NCI-H2196 treated with DMSO at 0.1 percent for 48 hours (cell line): ENCODE data around the gene ANAPC13.

Experiments
- DNase-seq: peaks from one replicate; lab custom pipeline; 2025; ENCODE audit not compliant: unreplicated experiment; lab: John Stamatoyannopoulos, UW

ANAPC13 gene

GRCh38 chr3:134457376-134458074, 28.3 kb downstream of the ANAPC13 start:
- no peak for DNase-seq

- no peak for DNase-seq
These were observed 32.2 kb downstream of the ANAPC13 start for GRCh38 chr3:134453631-134454030.

DNA sequence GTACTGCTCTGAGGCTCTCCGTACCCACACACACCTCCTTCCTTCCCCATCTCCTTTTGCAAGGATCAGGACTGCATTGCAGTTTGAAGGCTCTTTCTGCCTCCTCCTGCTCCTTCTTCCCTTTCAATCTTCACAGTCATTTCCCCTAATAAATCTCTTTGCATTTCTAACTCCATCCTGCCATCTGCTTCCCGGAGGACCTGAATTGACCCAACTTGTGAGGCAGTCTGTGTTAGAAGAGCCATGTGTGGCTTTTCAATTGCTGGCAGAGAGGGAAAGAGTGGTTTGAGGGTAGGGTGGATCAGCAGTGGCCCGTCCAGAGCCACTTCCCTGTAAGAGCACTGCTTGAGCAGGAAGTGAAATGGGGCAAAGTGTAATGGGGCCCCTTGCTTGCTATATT, 35.8 kb downstream of the ANAPC13 start:
- DNase-seq, result no peak

DNA sequence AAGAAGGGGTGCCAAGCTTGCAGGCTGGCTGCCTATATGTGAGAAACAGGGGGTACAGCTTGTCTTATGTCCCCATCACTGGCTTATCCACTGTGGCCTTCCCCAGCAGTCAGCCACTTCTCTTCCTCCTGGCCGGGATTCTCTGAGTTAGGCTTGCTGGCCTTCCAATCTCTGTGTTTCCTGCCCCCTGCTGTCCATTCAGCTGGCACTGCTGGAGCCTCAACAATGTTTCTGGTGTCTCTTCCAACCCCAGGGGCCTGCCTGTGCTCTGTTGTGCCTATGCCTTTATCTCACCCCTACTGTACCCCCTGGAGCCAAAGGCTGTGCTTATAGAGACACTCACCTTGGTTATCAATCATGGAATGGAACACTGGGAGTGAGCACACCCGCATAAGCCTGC, 36.5 kb downstream of the ANAPC13 start:
- no peak for DNase-seq

DNA sequence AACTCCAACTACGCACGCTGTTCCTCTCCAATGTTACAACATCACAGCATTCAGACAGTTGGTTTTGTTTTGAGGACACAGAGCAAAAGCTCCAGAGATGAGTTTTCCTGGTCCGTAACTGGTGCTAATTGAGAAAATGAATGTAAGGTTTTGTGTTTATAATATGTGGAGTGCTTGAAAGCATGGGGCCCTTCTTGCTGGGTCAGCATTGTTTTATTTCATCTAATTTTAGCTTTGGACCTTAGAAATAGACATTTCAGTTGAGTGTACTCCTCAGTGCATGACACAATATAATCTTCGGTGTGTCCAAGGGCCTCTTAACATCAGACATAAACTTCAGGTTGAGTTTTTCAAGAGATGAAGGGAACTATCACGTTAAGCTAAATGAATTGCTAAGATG, 37.1 kb downstream of the ANAPC13 start:
- no peak for DNase-seq

DNA sequence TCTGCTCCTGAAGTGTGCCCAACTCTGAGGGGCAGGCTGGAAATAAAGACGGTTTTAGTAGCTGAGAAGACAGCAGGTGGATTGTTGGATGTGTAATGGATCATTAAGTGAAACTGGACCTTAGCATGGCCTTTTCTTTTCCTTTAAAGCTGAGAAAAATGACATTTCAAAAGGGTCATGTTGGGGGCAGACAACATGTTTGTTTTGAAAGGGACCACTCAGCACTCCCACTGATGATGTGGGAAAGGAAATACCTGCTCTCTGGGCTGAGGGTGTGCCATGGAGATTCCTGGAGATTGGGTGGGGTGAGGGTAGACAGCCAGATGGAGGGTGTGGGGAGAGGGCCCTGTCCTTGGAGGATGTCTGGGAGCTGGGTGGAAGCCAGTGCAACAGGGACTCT, 38.4 kb downstream of the ANAPC13 start:
- DNase-seq, result no peak

GRCh38 chr3:134446800-134447199, 39.0 kb downstream of the ANAPC13 start:
- DNase-seq, result no peak

DNA sequence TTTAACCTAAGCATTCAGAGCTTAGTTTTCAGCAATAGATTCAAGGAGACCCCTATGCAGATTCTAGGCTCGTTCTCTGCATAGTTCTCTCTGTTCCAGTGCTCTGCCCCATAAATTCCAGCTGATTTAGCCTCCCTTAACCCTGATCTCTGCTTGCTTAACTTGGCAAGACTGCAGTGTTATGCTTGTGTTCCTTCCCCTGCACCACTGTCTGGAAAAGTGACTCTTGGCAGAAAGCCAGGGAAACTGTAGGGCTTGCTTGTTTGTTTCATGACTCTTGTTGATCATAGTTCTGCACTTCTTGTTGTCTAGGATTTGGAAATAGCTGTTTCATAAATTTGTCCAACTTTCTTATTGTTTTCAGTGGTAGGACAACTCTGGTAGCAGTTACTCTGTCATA, 40.1 kb downstream of the ANAPC13 start:
- no peak for DNase-seq

DNA sequence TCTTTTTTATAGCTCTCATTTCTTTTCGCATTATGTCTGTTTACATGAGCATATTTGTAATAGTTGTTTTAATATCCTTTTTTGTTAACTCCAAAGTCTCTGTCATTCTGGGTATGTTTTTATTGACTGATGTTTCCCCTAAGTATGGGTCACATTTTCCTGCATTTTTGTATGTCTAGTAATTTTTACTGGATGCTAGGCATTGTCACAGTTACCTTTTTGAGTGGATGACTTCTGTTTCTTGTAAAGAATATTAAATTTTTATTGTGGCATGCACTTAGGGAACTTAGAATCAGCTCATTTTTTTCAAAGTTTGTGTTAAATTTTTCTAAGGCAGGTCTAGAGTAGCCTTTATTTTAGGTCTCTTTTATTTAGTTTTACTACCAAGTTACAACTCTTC, 40.7 kb downstream of the ANAPC13 start:
- DNase-seq, result no peak

DNA sequence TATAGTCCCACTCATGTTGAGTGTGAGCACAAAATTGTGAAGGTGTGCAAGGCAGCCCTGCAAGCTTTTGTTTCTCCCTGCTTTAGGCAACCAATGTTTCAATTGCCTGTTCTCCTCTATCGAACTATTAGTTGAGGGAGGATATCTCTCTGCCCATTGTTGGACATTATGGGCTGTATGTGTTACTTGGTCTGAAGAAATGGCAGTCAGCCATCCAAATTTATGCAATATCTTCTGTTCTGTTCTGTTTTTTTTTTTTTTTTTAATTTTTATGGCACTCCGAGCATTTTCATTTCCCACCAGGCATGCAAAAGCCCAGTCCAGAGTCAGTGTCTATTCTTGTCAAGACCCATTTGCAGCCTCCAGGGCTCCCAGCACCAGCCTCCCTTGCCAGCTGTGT, 44.0 kb downstream of the ANAPC13 start:
- no peak for DNase-seq

DNA sequence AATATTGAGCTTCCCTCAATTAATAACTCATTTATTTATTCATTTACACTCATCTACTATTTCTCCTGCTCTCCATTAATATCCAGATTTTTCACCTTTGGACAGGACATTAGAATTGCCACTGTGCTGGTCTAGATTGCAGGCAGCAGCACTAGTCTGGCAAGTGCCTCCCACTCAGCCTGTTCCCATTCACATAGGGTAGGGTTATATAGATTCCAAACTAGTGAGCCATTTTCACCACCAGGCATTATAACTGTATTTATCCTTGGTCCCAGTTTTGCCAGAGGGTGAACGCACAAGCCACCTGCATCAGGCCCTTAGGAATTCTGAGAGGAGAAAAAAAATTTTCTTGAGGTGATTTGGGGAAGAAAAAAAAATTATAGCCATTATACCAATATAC, 44.5 kb downstream of the ANAPC13 start:
- DNase-seq, result no peak

DNA sequence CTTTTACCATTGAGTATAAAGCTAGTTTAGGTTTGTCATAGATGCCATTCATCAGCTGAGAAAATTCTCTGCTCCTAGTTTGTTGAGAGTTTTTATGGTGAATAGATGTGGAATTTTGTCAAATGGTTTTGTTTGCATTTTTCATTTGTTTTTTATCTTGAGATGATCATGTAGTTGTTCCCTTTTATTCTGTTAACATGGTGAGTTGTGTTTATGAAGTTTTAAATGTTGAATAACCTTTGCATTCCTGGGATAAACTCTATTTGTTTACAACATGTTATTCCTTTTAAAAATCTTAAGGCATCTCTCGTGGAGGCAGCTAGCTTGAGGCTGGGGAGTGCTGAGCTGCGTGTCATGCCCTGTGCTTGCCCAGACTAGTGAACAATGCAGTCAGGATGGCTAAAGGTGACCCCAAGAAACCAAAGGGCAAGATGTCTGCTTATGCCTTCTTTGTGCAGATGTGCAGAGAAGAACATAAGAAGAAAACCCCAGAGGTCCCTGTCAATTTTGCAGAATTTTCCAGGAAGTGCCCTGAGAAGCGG, 48.5 kb downstream of the ANAPC13 start:
- no peak for DNase-seq

DNA sequence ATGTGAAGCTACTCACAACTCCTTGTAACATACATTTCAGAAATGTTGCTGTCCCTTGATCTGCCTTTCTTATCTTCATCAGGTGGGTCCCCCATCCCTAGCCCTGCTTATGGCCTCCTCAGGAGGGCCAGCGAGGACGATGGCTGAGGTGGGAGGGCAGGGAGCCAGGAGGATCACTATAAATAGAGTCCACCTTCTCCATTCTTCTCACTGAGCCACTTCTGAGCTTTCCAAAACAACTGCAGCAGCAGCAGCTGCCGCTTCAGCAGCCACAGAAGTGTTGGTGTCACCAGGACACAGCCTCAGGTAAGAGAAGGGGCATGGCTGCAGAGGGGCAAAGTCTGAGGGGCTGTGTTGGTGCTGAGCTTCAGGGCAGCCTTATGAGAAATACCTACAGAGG, 53.5 kb downstream of the ANAPC13 start:
- DNase-seq, result no peak

- DNase-seq, result peak; percentile 44
These were observed 54.8 kb downstream of the ANAPC13 start for GRCh38 chr3:134430950-134431445.

- DNase-seq, result no peak
These were observed 55.6 kb downstream of the ANAPC13 start for GRCh38 chr3:134430174-134430573.

DNA sequence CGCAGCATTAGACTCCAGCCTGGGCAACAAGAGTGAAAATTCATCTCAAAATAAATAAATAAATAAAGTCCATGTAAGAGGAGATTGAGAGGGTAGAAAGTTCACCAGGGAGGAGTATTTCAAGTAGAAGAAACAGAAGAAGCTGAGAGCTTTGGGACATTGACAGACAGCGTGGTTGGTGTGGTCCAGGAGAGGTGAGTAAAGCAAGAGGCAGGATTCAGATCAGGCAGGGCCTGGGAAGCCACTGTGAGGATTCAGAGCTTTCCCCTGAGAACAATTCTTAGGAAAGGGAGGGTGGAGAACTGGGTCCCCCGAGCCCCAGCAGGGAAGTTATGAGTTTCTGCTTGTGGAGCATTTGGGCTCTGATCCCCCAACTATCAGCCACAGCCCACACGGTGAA, 57.4 kb downstream of the ANAPC13 start:
- DNase-seq, result no peak
